ENCODE data around the gene DNM3. TPM values are rescaled to one million over a fixed set of nuclear protein-coding genes. Genes with fewer than 3 reads are reported as not detected.

Gene DNM3
- polyA plus RNA-seq, 1 donor (not counting 4 experiments of a cell fraction or from before 2014, with no cell fraction given), result 2.0 TPM

GRCh38 chr1:172068334-172068733 is 227.0 kb downstream of the DNM3 start:
- no peaks in the 10 kb centered on the region for H3K36me3 ChIP-seq (ENCODE audit: control insufficient read depth in 2 of 2, extremely low read depth in 1 of 2, insufficient read depth in 2 of 2, low read length in 2 of 2)
- no peak overlapping the region for H2AFZ ChIP-seq (ENCODE audit: control insufficient read depth, low read length)
- DNase-seq (ENCODE audit: low read depth, low spot score) (no peak), FAIRE-seq (no peak)
- no peaks in the 10 kb centered on the region for H3K9me1 ChIP-seq (ENCODE audit: control insufficient read depth, extremely low read depth, insufficient read depth, low read length)
- TF ChIP-seq CTCF (optimal IDR thresholded peaks at IDR 0.05 in 1 of 3, IDR thresholded peaks at IDR 0.05 in 1 of 3, conservative IDR thresholded peaks at IDR 0.05 in 1 of 3; ENCODE audit: extremely low read depth in 1 of 3, insufficient read depth in 2 of 3, low read length in 3 of 3) (no peak), EZH2 (IDR thresholded peaks at IDR 0.05; ENCODE audit: low read length) (no peak)
- H4K20me1 ChIP-seq (ENCODE audit: control insufficient read depth, extremely low read depth, insufficient read depth, low read length), result no peaks in the 10 kb centered on the region
- peaks cover 7% of the 10 kb centered on the region for H3K4me1 ChIP-seq (ENCODE audit: control insufficient read depth, extremely low read depth, insufficient read depth, low read length)
- dilution Hi-C loops (cut with MboI; ENCODE audit: extremely low pct_ligation_motif_present, low sequenced_read_pairs), result no loop called here
- H3K9me3 ChIP-seq (ENCODE audit: control insufficient read depth, low read depth, low read length), result no peaks in the 10 kb centered on the region
- no peak overlapping the region for H3K27ac ChIP-seq (ENCODE audit: control insufficient read depth, insufficient read depth, low read length)
- H3K4me2 ChIP-seq (ENCODE audit: control insufficient read depth, extremely low read depth, insufficient read depth, low read depth, low read length), result no peak overlapping the region
- no peaks in the 10 kb centered on the region for H3K27me3 ChIP-seq (ENCODE audit: control insufficient read depth, extremely low read depth, insufficient read depth, low read length)
- no peak overlapping the region for H3K4me3 ChIP-seq (ENCODE audit: control insufficient read depth in 2 of 3, extremely low read depth in 1 of 3, insufficient read depth in 2 of 3, low read depth in 1 of 3, low read length in 3 of 3)
- no peaks in the 10 kb centered on the region for H3K79me2 ChIP-seq (ENCODE audit: control insufficient read depth, insufficient read depth, low read length)
- H3K9ac ChIP-seq (ENCODE audit: control insufficient read depth, extremely low read depth, insufficient read depth, low read length), result no peak overlapping the region

GRCh38 chr1:172069051-172069450 is 227.8 kb downstream of the DNM3 start:
- no peaks in the 10 kb centered on the region for H3K27me3 ChIP-seq (ENCODE audit: control insufficient read depth, extremely low read depth, insufficient read depth, low read length)
- H3K9ac ChIP-seq (ENCODE audit: control insufficient read depth, extremely low read depth, insufficient read depth, low read length), result no peak overlapping the region
- H3K9me3 ChIP-seq (ENCODE audit: control insufficient read depth, low read depth, low read length), result no peaks in the 10 kb centered on the region
- H4K20me1 ChIP-seq (ENCODE audit: control insufficient read depth, extremely low read depth, insufficient read depth, low read length), result no peaks in the 10 kb centered on the region
- DNase-seq (ENCODE audit: low read depth, low spot score) (no peak), FAIRE-seq (no peak)
- no peak overlapping the region for H3K27ac ChIP-seq (ENCODE audit: control insufficient read depth, insufficient read depth, low read length)
- H3K79me2 ChIP-seq (ENCODE audit: control insufficient read depth, insufficient read depth, low read length), result no peaks in the 10 kb centered on the region
- H2AFZ ChIP-seq (ENCODE audit: control insufficient read depth, low read length), result no peak overlapping the region
- no peak for TF ChIP-seq CTCF (optimal IDR thresholded peaks at IDR 0.05 in 1 of 3, IDR thresholded peaks at IDR 0.05 in 1 of 3, conservative IDR thresholded peaks at IDR 0.05 in 1 of 3; ENCODE audit: extremely low read depth in 1 of 3, insufficient read depth in 2 of 3, low read length in 3 of 3)
- peaks cover 7% of the 10 kb centered on the region for H3K4me1 ChIP-seq (ENCODE audit: control insufficient read depth, extremely low read depth, insufficient read depth, low read length)
- no peak overlapping the region for H3K4me2 ChIP-seq (ENCODE audit: control insufficient read depth, extremely low read depth, insufficient read depth, low read depth, low read length)
- no peaks in the 10 kb centered on the region for H3K36me3 ChIP-seq (ENCODE audit: control insufficient read depth in 2 of 2, extremely low read depth in 1 of 2, insufficient read depth in 2 of 2, low read length in 2 of 2)
- H3K9me1 ChIP-seq (ENCODE audit: control insufficient read depth, extremely low read depth, insufficient read depth, low read length), result no peaks in the 10 kb centered on the region
- dilution Hi-C loops (cut with MboI; ENCODE audit: extremely low pct_ligation_motif_present, low sequenced_read_pairs), result no loop called here
- H3K4me3 ChIP-seq (ENCODE audit: control insufficient read depth in 2 of 3, extremely low read depth in 1 of 3, insufficient read depth in 2 of 3, low read depth in 1 of 3, low read length in 3 of 3), result no peak overlapping the region
